LNCaP clone FGC (cell line): ENCODE measurements around the gene ADGRD2.

ENCODE experiments used
- DNase-seq: peaks from one replicate; pipeline ENCODE4 v3.0.0-alpha.2; 2011; ENCODE audit warnings: low read depth
- H3K4me3 ChIP-seq: 2 replicates; pipeline ENCODE4 v1.5.1; 2011; ENCODE audit warnings: mild to moderate bottlenecking, low read depth, low read length, control low read depth
- TF ChIP-seq, protein P1 (sequence below): IDR thresholded peaks from 2 replicates; pipeline ENCODE4 v1.5.1; 2012; ENCODE audit warnings: mild to moderate bottlenecking; ENCODE audit not compliant: control insufficient read depth, insufficient read depth; ENCODE audit errors: extremely low read depth

ADGRD2 gene

DNA sequence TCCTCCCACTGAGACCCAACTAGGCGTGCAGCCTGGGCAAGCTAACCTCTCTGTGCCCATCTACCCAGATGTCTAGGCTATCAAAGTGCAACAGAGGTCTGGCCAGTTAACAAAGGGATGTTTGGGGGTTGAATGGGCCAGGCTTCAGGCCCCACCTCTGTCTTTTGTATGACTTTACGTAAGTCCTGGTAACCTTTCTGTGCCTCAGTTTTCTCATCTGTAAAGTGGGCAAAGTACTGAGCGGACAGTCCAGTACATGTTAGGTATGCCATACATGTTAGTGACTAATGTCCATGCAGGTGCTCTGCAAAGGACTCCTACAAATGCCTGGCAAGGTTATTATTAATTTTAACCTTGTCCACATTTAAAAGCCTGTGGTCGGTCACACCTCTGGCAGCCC, 43.0 kb downstream of the ADGRD2 start:
- no peak for DNase-seq
- TF ChIP-seq, protein P1, sequence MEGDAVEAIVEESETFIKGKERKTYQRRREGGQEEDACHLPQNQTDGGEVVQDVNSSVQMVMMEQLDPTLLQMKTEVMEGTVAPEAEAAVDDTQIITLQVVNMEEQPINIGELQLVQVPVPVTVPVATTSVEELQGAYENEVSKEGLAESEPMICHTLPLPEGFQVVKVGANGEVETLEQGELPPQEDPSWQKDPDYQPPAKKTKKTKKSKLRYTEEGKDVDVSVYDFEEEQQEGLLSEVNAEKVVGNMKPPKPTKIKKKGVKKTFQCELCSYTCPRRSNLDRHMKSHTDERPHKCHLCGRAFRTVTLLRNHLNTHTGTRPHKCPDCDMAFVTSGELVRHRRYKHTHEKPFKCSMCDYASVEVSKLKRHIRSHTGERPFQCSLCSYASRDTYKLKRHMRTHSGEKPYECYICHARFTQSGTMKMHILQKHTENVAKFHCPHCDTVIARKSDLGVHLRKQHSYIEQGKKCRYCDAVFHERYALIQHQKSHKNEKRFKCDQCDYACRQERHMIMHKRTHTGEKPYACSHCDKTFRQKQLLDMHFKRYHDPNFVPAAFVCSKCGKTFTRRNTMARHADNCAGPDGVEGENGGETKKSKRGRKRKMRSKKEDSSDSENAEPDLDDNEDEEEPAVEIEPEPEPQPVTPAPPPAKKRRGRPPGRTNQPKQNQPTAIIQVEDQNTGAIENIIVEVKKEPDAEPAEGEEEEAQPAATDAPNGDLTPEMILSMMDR, result no peak
- H3K4me3 ChIP-seq, result no peak overlapping the region

DNA sequence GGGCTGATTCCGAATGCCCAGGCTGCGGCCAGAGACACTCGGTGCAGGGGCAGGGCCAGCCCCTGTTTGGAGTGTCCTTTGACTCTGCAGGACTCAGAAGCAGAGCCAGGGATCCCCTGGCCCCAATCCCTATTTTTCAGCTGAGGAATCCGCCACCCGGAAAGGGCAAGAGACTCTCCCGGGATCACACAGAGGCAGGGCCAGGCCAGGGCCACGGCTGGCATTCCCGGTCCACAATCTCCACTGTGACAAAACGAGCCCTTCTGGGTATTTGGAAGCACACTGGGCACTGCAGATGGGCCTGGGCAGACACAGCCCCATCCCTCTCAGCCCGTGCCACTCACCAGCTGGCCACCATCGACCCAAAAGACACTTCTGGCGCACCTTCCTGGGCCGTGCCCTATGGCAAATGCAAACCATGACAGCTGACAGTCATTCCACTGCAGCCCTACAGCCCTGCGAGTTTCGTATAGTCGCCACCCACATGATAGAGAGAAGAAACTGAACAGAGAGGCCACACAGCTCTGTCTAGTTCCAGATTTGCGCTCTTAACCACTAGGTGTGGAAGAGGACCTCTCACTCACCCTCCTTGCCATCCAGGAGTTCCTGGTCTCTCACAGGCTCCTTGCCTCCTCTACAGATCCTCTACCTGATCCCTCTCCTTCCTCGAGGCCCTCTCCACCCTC, 43.7 kb downstream of the ADGRD2 start:
- TF ChIP-seq, protein P1, result no peak
- H3K4me3 ChIP-seq, result no peak overlapping the region
- DNase-seq, result no peak

DNA sequence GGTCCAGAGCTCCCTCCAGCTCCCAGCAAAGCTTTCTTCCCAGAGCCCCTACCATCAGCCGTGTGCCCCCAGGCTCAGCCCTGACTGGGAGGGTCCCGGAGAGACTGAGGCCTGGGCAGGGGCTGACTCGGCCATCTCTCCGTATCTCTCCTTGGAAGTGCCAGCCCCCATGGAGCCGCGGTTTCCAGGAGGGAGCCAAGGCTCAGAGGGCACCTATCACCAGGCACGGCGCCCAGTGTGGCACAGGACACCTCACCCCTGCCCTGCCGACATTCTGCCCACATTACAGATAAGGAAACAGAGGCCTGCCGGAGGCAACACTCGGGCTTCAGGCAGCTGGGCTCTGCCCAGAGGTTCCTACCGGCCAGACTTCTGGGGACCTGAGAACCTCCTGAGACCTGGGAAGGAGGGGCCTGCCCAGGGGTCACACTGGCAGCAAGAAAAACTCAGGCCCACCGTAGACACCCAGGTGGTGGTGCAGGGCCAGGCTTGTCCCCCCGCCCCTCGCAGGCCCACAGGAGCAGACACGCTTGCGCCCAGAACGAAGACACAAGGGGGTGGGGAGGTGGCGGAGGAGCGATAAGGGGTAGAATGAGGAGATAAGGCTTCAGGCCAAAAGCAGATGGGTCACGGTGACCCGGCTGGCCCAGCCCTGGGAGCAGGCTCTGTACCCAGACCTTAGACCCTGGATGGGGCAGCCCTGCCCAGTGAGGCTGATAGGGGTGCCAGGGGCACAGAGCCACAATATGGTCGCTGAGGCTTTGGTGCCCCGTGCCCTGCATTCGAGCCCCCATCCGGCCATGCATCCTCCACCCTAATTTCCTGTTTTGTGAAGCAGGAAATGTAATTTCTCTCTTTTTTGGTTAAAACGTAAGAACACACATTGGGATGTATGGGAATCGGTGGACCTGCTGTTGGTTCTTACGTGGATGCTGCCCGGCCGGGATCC, 45.1 kb downstream of the ADGRD2 start:
- TF ChIP-seq, protein P1, result no peak
- no peak for DNase-seq
- no peak overlapping the region for H3K4me3 ChIP-seq

DNA sequence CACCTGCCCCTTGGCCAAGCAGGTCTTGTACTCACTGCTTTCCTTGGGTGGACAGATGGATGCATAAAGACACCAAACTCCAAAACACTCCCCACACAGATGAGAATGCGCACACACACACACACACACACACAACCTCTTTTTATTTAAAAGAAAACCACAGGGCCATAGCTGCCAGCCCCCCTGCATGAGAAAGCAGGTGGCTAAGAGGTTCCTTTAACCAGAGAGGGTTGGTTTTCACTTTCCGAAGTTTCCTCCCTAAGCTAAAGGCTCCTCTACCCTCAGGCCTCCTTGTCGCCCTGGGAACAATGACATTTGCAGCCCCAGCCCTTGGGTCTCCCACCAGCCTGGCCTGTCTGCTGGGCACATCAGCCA, 45.8 kb downstream of the ADGRD2 start:
- H3K4me3 ChIP-seq, result no peak overlapping the region
- TF ChIP-seq, protein P1, result no peak
- DNase-seq, result no peak

DNA sequence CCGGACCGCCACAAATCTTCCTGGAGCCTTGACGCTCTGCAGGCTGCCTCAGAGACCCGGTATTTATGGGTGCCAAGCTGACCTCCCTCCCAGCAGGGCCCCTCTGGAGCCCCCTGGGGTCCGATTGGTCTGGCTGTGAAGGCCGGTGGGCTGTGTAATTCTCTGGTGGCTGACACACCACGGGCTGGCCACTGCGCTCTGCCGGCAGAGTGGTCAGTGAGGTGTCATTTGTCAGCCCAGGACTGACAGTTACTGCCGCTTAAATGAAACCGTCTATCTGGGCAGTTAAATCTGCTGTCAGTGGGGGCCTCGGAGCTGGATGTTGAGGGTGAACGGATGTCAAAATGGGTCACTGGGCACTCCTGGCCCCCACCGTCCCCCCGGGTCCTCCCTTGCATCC, 46.2 kb downstream of the ADGRD2 start:
- TF ChIP-seq, protein P1, result no peak
- no peak overlapping the region for H3K4me3 ChIP-seq
- no peak for DNase-seq

DNA sequence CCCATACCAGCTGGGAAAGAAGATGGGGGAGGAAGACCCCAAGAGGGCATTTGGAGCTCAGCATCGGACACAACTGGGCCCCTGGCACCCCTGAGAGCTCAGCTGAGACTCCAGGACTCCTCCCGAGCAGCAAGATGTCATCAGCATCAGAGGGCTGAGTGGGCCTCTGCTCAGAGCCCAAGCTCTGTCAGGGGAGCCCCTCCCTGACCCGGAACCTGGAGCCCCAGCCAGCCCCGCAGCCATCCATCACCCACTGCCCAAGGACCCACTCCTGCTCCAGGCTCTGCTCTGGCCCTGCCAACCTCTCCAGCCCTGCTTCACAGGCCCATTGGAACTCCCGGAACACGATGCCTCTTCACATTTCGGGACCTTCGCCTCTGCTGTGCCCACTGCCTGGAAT, 47.2 kb downstream of the ADGRD2 start:
- no peak overlapping the region for H3K4me3 ChIP-seq
- TF ChIP-seq, protein P1, result no peak
- no peak for DNase-seq
